ENCODE results near the gene PDS5B. TPM values are rescaled to one million over a fixed set of nuclear protein-coding genes. Genes with fewer than 3 reads are reported as not detected.
"Not testable (repeated sequence)": the region's sequence is repeated elsewhere in the genome, so short reads cannot be mapped to it uniquely, and the experiment has no call there.

The PDS5B gene
- total RNA-seq = 15.5 and 16.5 TPM in 2 replicates

DNA sequence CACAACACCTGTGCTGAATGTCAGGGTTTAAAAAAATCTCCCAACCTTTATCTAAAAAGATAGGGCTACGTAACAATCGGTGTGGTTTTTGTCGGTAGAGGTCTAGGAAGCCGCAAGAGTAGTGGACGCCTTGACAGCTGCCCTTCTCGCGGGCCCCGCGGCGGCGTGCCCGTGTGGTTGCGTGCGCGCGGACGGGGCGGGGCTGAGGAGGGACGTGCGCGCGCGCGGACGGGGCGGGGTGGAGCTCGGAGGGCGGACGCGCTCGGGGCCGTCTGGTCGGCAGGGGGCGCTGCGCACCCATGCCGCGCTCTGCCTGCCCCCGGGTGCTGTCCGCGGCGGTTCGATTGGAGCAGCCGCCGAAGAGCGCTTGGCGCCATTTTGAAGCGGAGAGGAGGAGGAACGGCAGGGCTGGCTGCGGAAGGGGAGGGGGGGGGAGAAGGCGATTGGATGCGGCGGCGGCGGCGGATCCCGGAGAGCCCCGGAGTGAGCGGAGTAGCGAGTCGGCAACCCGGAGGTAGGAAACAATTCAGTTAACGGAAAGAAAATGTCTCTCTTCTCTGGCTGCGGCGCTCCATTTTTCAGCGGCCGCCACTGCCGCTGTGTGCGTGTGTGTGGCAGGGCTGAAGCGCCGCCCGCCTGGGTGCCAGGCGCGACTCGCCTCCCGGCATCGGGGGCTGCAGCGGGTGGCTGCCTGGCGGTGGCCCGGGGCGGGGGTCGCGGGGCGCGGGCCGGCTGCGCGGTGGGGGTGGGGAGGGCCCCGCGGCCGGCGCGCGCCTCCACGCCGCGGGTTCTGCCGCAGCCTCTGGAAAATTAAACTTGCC, at the start of gene PDS5B:
TSS of gene PDS5B (plus strand) at position 373 of the 821 bp plus-strand sequence. CDS start 62,321 bp downstream, outside the sequence.
- DNase-seq (ENCODE audit: low read depth in 2 of 2) = peak; percentile 96 to 97

- no peak for DNase-seq (ENCODE audit: low read depth in 2 of 2)
These were observed 48.6 kb upstream of the PDS5B start for GRCh38 chr13:32537580-32538142.

- peak in 1 of 2 donors; percentile 65 for DNase-seq (ENCODE audit: low read depth in 2 of 2)
These were observed 48.1 kb upstream of the PDS5B start for GRCh38 chr13:32538143-32538620.

DNA sequence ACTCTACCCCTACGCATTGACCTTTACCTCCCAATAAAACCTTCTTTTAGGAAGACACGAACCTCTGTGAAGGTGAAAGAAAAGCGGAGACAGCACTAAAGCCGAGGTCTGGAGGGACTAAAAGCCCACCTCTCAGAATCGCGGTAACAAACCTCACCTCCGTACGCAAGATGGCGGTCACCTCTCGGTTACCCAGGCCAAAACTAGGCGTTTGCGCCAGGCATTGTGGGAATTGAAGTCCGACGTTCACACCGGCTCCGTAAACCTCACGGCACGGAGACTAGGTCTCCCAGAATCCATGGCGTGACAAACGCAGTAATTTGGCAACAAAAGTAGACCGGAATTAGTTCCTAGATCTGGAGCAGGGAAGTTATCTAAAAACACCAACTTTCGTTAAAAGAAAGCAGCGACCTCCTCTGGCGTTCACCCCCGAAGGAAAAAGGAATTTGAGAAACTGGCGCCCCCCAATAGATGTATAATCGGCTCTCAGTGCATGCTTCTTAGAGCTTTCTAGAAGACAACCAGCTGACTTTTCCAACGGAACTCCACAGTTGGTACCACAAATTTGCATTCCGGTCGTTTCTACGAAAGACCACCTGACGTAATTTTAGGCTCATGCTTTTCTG, 47.5 kb upstream of the PDS5B start, which contains the start of gene N4BP2L2:
TSS of gene N4BP2L2 (minus strand) at position 175 of the 626 bp plus-strand sequence. CDS start 1,768 bp downstream, outside the sequence.
- peak; percentile 98 for DNase-seq (ENCODE audit: low read depth in 2 of 2)

DNA sequence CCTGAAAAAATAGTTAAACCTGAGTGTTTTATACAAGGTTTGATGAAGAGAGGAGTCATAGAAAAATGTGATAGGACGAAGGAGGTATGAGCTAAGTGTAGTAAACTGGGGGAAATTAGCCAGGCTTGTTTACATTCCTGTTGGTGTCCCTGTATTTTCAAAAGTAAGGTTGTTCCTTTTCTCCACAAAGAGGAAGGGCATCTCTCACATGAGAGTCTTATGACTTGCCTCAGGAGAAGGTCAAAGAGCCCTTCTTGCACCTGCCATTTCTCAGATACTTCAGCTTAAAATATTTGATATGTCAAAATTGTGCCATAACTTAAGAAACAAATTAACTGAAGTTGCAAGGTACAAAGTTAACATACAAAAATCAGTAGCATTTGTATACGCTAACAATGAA, 44.0 kb upstream of the PDS5B start:
- DNase-seq (ENCODE audit: low read depth in 2 of 2) = no peak

- no peak for DNase-seq (ENCODE audit: low read depth in 2 of 2)
These were observed 41.2 kb upstream of the PDS5B start for GRCh38 chr13:32545083-32545482.

GRCh38 chr13:32548837-32549236, 37.4 kb upstream of the PDS5B start:
- DNase-seq (ENCODE audit: low read depth in 2 of 2) = peak; percentile 26 to 37

DNA sequence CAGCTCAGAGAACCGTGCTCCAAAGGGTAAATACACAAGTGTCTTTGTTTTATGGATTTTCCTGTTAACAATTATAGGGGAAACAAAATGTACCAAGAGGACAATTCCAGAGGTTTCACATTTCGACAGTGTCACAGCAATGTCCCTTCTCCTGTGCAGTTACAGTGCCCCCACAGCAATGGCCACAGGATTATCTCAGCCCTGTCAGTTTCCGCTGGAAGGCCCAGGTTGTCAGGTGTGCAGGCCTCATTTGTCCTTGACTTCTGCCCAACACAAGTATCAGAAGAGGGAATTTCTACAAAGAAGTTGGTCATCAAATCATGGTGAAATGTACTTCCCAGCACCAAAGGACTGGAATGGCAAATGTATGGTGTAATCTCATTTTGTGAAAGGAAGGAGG, 36.5 kb upstream of the PDS5B start:
- DNase-seq (ENCODE audit: low read depth in 2 of 2) = no peak

GRCh38 chr13:32553720-32554119, 32.5 kb upstream of the PDS5B start:
- no peak for DNase-seq (ENCODE audit: low read depth in 2 of 2)

GRCh38 chr13:32555613-32556012, 30.6 kb upstream of the PDS5B start:
- DNase-seq (ENCODE audit: low read depth in 2 of 2) = no peak

DNA sequence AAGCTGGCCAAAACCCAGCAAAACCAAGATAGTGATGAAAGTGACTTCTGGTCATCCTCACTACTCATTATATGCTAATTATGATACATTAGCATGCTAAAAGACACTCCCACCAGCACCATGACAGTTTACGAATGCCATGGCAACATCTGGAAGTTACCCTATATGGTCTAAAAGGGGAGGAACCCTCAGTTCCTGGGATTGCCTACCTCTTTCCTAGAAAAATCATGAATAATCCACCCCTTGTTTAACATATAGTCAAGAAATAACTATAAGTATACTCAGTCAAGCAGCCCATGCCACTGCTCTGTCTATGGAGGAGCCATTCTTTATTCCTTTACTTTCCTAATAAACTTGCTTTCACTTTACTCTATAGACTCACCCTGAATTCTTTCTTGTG, 25.4 kb upstream of the PDS5B start:
- not testable (repeated sequence) for DNase-seq (ENCODE audit: low read depth in 2 of 2)

GRCh38 chr13:32575687-32576086, 10.6 kb upstream of the PDS5B start:
- DNase-seq (ENCODE audit: low read depth in 2 of 2) = not testable (repeated sequence)

- no peak for DNase-seq (ENCODE audit: low read depth in 2 of 2)
These were observed 9.2 kb upstream of the PDS5B start for GRCh38 chr13:32577032-32577431.

DNA sequence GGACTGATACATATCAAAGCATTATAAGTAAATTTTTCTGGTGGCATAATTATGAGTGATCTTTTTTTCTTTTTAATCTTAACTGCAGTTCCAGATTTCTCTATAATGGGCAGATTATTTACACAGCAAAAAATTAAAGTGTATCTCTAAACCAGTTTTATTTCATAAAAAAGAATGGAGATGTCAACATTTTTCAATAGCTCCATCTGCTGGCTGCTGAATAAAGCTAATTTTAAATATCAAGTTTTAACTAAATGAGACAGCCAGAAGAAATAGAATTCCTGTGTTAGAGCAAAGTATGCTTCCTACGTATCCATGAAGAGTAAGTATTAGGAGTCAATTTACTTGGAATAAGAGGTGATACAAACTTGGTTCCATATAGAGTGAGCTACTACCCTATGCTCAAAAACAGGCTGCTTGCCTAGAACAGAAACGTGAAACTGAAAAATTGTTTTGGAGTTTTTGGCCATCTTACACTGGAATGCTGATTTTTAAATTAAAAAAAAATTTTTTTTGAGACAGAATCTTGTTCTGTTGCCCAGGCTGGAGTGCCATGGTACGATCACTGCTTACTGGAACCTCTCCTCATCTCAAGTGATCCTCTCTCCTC, 5.0 kb upstream of the PDS5B start:
- DNase-seq (ENCODE audit: low read depth in 2 of 2) = peak; percentile 45 to 53

GRCh38 chr13:32582281-32582680, 4.0 kb upstream of the PDS5B start:
- DNase-seq (ENCODE audit: low read depth in 2 of 2) = no peak

GRCh38 chr13:32582991-32583390, 3.3 kb upstream of the PDS5B start:
- no peak for DNase-seq (ENCODE audit: low read depth in 2 of 2)

GRCh38 chr13:32585550-32586079, 637 bp upstream of the PDS5B start:
- no peak for DNase-seq (ENCODE audit: low read depth in 2 of 2)

- DNase-seq (ENCODE audit: low read depth in 2 of 2) = peak; percentile 64 to 73
These were observed 959 bp downstream of the PDS5B start for GRCh38 chr13:32587011-32587810.

- peak; percentile 25 to 29 for DNase-seq (ENCODE audit: low read depth in 2 of 2)
These were observed 1.5 kb downstream of the PDS5B start for GRCh38 chr13:32587811-32588170.

- DNase-seq (ENCODE audit: low read depth in 2 of 2) = no peak
These were observed 2.5 kb downstream of the PDS5B start for GRCh38 chr13:32588736-32589135.

- no peak for DNase-seq (ENCODE audit: low read depth in 2 of 2)
These were observed 3.2 kb downstream of the PDS5B start for GRCh38 chr13:32589471-32589870.
